ENCODE measurements around the gene ALKAL2.

Gene ALKAL2

DNA sequence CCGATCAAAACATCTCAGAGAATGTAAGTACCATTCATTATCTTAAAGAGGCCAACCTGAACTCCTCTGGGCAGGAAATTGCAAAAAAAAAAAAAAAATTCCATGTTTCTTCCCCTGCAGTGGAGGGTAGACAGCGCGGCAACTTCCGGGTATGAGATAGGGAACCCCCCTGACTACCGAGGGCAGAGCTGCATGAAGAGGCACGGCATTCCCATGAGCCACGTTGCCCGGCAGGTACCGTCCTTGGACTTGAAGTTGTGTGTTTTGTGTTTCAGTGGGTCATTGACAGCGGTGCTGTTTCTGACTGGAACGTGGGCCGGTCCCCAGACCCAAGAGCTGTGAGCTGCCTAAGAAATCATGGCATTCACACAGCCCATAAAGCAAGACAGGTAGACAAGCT lies 16.0 kb downstream of the ALKAL2 start:
- H3K36me3 ChIP-seq (ENCODE audit: low read length), result peaks cover 27% of the 10 kb centered on the region; the same call in 1 of the 2 replicates
- H3K4me3 ChIP-seq (ENCODE audit: insufficient read depth, low read length, poor library complexity, severe bottlenecking), result no peak overlapping the region
- H3K27ac ChIP-seq (ENCODE audit: low read depth, low read length), result no peak overlapping the region
- no peak overlapping the region for H3K4me2 ChIP-seq (ENCODE audit: low read depth, low read length, poor library complexity, severe bottlenecking)
- H3K9ac ChIP-seq (ENCODE audit: low read length), result no peak overlapping the region
- peaks cover 98% of the 10 kb centered on the region for H3K79me2 ChIP-seq (ENCODE audit: insufficient read depth, low read length)
- H3K9me2 ChIP-seq (replicated peaks; ENCODE audit: insufficient read depth, low read length), result no peaks in the 10 kb centered on the region
- H3K9me3 ChIP-seq (ENCODE audit: insufficient read depth, low read length), result no peaks in the 10 kb centered on the region
- peaks cover 49% of the 10 kb centered on the region for H4K20me1 ChIP-seq (ENCODE audit: low read depth, low read length)
- H3K27me3 ChIP-seq (ENCODE audit: low read length), result no peaks in the 10 kb centered on the region
- TF ChIP-seq, protein P1, sequence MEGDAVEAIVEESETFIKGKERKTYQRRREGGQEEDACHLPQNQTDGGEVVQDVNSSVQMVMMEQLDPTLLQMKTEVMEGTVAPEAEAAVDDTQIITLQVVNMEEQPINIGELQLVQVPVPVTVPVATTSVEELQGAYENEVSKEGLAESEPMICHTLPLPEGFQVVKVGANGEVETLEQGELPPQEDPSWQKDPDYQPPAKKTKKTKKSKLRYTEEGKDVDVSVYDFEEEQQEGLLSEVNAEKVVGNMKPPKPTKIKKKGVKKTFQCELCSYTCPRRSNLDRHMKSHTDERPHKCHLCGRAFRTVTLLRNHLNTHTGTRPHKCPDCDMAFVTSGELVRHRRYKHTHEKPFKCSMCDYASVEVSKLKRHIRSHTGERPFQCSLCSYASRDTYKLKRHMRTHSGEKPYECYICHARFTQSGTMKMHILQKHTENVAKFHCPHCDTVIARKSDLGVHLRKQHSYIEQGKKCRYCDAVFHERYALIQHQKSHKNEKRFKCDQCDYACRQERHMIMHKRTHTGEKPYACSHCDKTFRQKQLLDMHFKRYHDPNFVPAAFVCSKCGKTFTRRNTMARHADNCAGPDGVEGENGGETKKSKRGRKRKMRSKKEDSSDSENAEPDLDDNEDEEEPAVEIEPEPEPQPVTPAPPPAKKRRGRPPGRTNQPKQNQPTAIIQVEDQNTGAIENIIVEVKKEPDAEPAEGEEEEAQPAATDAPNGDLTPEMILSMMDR (IDR thresholded peaks at IDR 0.05; ENCODE audit: insufficient read depth, low read length, poor library complexity, severe bottlenecking), result no peak
- TF ChIP-seq EZH2phosphoT487 (conservative IDR thresholded peaks at IDR 0.05; ENCODE audit: low read length), result no peak
- H3F3A ChIP-seq (ENCODE audit: insufficient read depth), result no peaks in the 10 kb centered on the region
- H2AFZ ChIP-seq (ENCODE audit: low read depth, low read length, severe bottlenecking), result no peak overlapping the region

DNA sequence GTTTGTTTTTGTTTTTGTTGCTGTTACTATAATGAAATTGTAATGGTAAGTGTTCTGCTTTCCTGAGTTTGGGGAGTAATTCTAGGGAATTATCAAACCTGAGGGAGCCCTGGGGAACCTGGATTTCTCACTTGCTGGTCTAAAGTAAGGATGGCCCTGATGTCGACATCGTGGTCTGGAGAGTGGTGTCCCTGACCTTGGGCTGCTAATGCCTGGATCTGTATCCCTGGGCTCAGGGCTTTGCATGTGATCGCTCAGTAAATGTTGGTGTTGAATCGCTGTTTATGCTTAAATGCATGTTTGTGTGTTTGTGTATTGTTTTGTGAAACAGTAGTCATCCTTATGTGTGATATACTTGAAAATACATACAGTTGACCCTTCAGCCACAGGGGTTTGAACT lies 17.0 kb downstream of the ALKAL2 start:
- Histone ChIP-seq H3K36me3 (ENCODE audit: low read length) (peaks cover 19% of the 10 kb centered on the region; the same call in 1 of the 2 replicates), H3K9me2 (replicated peaks; ENCODE audit: insufficient read depth, low read length) (no peaks in the 10 kb centered on the region), H3K27me3 (ENCODE audit: low read length) (no peaks in the 10 kb centered on the region), H3K79me2 (ENCODE audit: insufficient read depth, low read length) (peaks cover 98% of the 10 kb centered on the region), H2AFZ (ENCODE audit: low read depth, low read length, severe bottlenecking) (no peak overlapping the region), H3K4me3 (ENCODE audit: insufficient read depth, low read length, poor library complexity, severe bottlenecking) (no peak overlapping the region), H3K9me3 (ENCODE audit: insufficient read depth, low read length) (no peaks in the 10 kb centered on the region), H3K4me2 (ENCODE audit: low read depth, low read length, poor library complexity, severe bottlenecking) (no peak overlapping the region), H3F3A (ENCODE audit: insufficient read depth) (no peaks in the 10 kb centered on the region), H3K27ac (ENCODE audit: low read depth, low read length) (no peak overlapping the region), H3K9ac (ENCODE audit: low read length) (no peak overlapping the region), H4K20me1 (ENCODE audit: low read depth, low read length) (peaks cover 52% of the 10 kb centered on the region)
- TF ChIP-seq, protein P1 (IDR thresholded peaks at IDR 0.05; ENCODE audit: insufficient read depth, low read length, poor library complexity, severe bottlenecking), result no peak
- TF ChIP-seq EZH2phosphoT487 (conservative IDR thresholded peaks at IDR 0.05; ENCODE audit: low read length), result no peak

DNA sequence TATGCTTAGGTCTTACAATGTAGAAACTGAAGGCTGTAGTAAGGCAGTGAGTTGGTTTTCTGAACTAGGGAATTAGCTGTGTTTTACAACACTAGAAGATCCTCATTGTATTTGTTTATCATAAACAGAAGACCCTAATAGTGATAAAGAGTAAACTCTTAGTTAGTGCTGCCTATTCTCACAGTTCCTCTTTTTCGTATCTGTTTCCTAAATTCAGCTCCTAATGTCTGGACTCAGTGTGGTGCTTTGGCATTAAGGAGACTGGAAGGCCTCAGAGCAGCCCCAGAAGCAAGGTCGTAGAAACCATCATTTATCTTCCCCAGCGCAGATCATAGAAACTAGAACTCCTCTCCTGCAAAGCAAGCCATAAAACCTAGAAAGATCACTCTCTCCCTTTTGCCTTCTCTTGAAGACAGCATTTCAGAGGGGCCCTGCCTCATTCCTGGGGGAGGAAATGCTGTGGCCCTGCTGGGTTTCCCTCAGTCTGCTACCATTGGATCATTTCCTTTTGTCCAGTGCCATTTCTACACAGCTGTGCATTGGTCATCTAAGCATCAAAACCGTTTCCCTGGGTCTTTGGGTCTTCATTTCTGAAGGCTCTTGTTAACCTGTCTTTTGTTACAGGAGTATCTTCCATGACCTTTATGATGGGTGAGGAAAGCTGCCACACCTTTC lies 18.4 kb downstream of the ALKAL2 start:
- no peaks in the 10 kb centered on the region for H3K9me3 ChIP-seq (ENCODE audit: insufficient read depth, low read length)
- H3K27ac ChIP-seq (ENCODE audit: low read depth, low read length), result no peak overlapping the region
- no peak overlapping the region for H3K9ac ChIP-seq (ENCODE audit: low read length)
- H3F3A ChIP-seq (ENCODE audit: insufficient read depth), result no peaks in the 10 kb centered on the region
- peaks cover 46% of the 10 kb centered on the region for H4K20me1 ChIP-seq (ENCODE audit: low read depth, low read length)
- no peak for TF ChIP-seq EZH2phosphoT487 (conservative IDR thresholded peaks at IDR 0.05; ENCODE audit: low read length)
- TF ChIP-seq, protein P1 (IDR thresholded peaks at IDR 0.05; ENCODE audit: insufficient read depth, low read length, poor library complexity, severe bottlenecking), result no peak
- H3K4me3 ChIP-seq (ENCODE audit: insufficient read depth, low read length, poor library complexity, severe bottlenecking), result no peak overlapping the region
- H3K4me2 ChIP-seq (ENCODE audit: low read depth, low read length, poor library complexity, severe bottlenecking), result peak overlapping the region; percentile 99
- no peaks in the 10 kb centered on the region for H3K9me2 ChIP-seq (replicated peaks; ENCODE audit: insufficient read depth, low read length)
- peaks cover 15% of the 10 kb centered on the region; the same call in 1 of the 2 replicates for H3K36me3 ChIP-seq (ENCODE audit: low read length)
- H3K79me2 ChIP-seq (ENCODE audit: insufficient read depth, low read length), result peaks cover 96% of the 10 kb centered on the region
- H3K27me3 ChIP-seq (ENCODE audit: low read length), result no peaks in the 10 kb centered on the region
- no peak overlapping the region for H2AFZ ChIP-seq (ENCODE audit: low read depth, low read length, severe bottlenecking)

All from SU-DHL-6 (cell line).